ENCODE data around the gene S100P. TPM values are rescaled to one million over a fixed set of nuclear protein-coding genes. Genes with fewer than 3 reads are reported as not detected.

S100P gene
- total and polyA plus RNA-seq, 2 experiments from 2014 or later = 0.80 TPM; not detected in 1

DNA sequence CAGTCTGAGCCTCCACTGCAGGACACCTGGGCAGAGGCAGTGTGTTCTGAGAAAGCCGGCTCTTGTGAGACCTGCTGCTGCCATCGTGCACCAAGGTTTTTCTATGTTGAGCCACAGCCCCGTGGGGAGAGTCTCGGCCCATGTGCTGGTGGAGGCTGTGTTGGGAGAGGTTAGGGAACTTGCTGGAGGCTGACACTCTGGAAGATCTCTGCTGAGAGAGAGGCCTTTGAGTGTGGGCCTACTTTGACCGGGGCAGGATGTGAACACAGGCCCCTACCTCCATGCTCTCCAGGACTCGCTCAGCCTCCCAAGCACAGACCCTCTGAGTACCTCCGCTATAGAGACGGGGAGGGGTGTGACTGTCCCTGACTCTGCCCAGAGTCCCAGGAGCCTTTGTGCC lies 1.3 kb upstream of the S100P start:
- no peak overlapping the region; the same call in 1 of the 2 replicates for H3K27ac ChIP-seq
- no peak for DNase-seq

GRCh38 chr4:6692806-6693205 lies 872 bp upstream of the S100P start:
- DNase-seq = peak; percentile 61
- WGBS, 2 experiments (ENCODE audit: low coverage in 1 of 2, low lambda C conversion rate in 2 of 2, missing lambda C conversion rate in 2 of 2) = 35 to 38% methylated on average over 3 of the region's 3 CpGs
- Histone ChIP-seq H3K4me2 (ENCODE audit: unreplicated experiment) (no peak overlapping the region), H3K27ac (peak overlapping the region; percentile 27; the same call in 1 of the 2 replicates), H3K9me2 (ENCODE audit: insufficient read depth) (no peaks in the 10 kb centered on the region), H3F3A (ENCODE audit: insufficient read depth) (peaks cover 14% of the 10 kb centered on the region), H3K36me3 (ENCODE audit: low read depth) (no peaks in the 10 kb centered on the region), H3K9ac (peak overlapping the region; percentile 9; the same call in 1 of the 2 replicates), H2AFZ (0 out of 2 replicates have a peak overlapping the region, but pooled peaks have one; percentile 45), H4K20me1 (ENCODE audit: insufficient read depth) (no peaks in the 10 kb centered on the region), H3K4me3 (no peak overlapping the region), H3K9me3 (ENCODE audit: low read depth) (no peaks in the 10 kb centered on the region), H3K79me2 (ENCODE audit: insufficient read depth) (0 out of 2 replicates have a peak, but pooled peaks cover 8% of the 10 kb centered on the region), H3K27me3 (replicated peaks; ENCODE audit: insufficient read depth) (no peaks in the 10 kb centered on the region), H3K4me1 (ENCODE audit: insufficient read depth) (peaks cover 17% of the 10 kb centered on the region)
- TF ChIP-seq EZH2 (IDR thresholded peaks at IDR 0.05; ENCODE audit: insufficient read depth, poor library complexity, severe bottlenecking) (no peak), EZH2phosphoT487 (IDR thresholded peaks at IDR 0.05; ENCODE audit: insufficient read depth, low read depth) (no peak)
- in situ Hi-C loops (cut with MboI) = no loop called here

More for the DNA sequence above, 1.3 kb upstream of the S100P start:
- Histone ChIP-seq H3K9ac (no peak overlapping the region), H3K4me1 (ENCODE audit: insufficient read depth) (peaks cover 17% of the 10 kb centered on the region), H4K20me1 (ENCODE audit: insufficient read depth) (no peaks in the 10 kb centered on the region), H3K4me2 (ENCODE audit: unreplicated experiment) (no peak overlapping the region), H3K36me3 (ENCODE audit: low read depth) (no peaks in the 10 kb centered on the region), H3K4me3 (no peak overlapping the region), H3K79me2 (ENCODE audit: insufficient read depth) (0 out of 2 replicates have a peak, but pooled peaks cover 4% of the 10 kb centered on the region), H3K27me3 (replicated peaks; ENCODE audit: insufficient read depth) (no peaks in the 10 kb centered on the region), H3K9me3 (ENCODE audit: low read depth) (no peaks in the 10 kb centered on the region), H3F3A (ENCODE audit: insufficient read depth) (peaks cover 14% of the 10 kb centered on the region), H2AFZ (no peak overlapping the region), H3K9me2 (ENCODE audit: insufficient read depth) (no peaks in the 10 kb centered on the region)
- in situ Hi-C loops (cut with MboI) = no loop called here
- no peak for TF ChIP-seq EZH2phosphoT487 (IDR thresholded peaks at IDR 0.05; ENCODE audit: insufficient read depth, low read depth)
- TF ChIP-seq EZH2 (IDR thresholded peaks at IDR 0.05; ENCODE audit: insufficient read depth, poor library complexity, severe bottlenecking) = no peak
- WGBS, 2 experiments (ENCODE audit: low coverage in 1 of 2, low lambda C conversion rate in 2 of 2, missing lambda C conversion rate in 2 of 2) = 82% methylated on average over 8 of the region's 8 CpGs

DNA sequence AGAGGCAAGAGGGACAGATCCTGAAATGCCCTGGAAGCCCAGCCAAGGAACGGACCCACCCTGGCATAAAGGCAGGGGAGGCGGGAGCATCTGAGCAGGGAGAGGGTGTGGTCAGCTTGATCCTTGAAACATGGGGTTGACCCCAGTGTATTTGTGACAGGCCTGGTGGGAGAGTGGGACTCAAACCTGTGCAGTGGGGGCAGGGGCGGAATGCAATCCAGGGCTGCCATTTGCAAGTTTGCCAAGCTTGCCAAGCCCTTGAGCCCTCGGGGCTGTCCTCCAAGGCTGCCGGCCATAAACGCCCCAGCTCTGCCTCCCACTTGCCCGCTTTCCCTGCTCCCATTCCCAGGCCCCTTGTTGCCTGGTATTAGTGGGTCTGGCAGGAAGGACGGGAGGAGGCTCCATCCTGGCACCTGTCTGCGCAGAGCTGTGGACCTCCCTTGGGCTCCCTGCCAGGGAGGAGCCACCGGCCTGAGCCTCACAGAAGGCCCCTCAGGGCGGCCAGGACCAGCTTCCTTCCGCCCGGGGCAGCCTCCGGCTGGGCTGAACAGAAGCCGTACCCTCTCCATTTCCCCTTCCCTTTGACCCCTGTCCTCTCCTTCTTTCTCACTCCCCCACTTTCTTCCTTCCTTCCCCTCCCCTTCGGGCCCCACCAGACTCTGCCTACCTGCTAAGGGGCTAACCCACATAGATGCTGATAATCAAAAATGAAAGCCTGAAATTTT lies 661 bp downstream of the S100P start:
- no peak overlapping the region for H3K4me2 ChIP-seq (ENCODE audit: unreplicated experiment)
- H3K9ac ChIP-seq = no peak overlapping the region
- no peaks in the 10 kb centered on the region for H3K9me3 ChIP-seq (ENCODE audit: low read depth)
- no peak overlapping the region for H2AFZ ChIP-seq
- in situ Hi-C loops (cut with MboI) = no loop called here
- WGBS, 2 experiments (ENCODE audit: low coverage in 1 of 2, low lambda C conversion rate in 2 of 2, missing lambda C conversion rate in 2 of 2) = 85 to 93% methylated on average over 16 of the region's 16 CpGs
- 0 out of 2 replicates have a peak, but pooled peaks cover 14% of the 10 kb centered on the region for H3K79me2 ChIP-seq (ENCODE audit: insufficient read depth)
- H3K27ac ChIP-seq = no peak overlapping the region
- DNase-seq = no peak
- peaks cover 5% of the 10 kb centered on the region; the same call in 1 of the 2 replicates for H3F3A ChIP-seq (ENCODE audit: insufficient read depth)
- no peaks in the 10 kb centered on the region for H3K9me2 ChIP-seq (ENCODE audit: insufficient read depth)
- no peaks in the 10 kb centered on the region for H3K27me3 ChIP-seq (replicated peaks; ENCODE audit: insufficient read depth)
- H3K4me1 ChIP-seq (ENCODE audit: insufficient read depth) = 0 out of 2 replicates have a peak, but pooled peaks cover 7% of the 10 kb centered on the region
- no peak for TF ChIP-seq EZH2phosphoT487 (IDR thresholded peaks at IDR 0.05; ENCODE audit: insufficient read depth, low read depth)
- TF ChIP-seq EZH2 (IDR thresholded peaks at IDR 0.05; ENCODE audit: insufficient read depth, poor library complexity, severe bottlenecking) = no peak
- no peak overlapping the region for H3K4me3 ChIP-seq
- H3K36me3 ChIP-seq (ENCODE audit: low read depth) = no peaks in the 10 kb centered on the region
- no peaks in the 10 kb centered on the region for H4K20me1 ChIP-seq (ENCODE audit: insufficient read depth)

DNA sequence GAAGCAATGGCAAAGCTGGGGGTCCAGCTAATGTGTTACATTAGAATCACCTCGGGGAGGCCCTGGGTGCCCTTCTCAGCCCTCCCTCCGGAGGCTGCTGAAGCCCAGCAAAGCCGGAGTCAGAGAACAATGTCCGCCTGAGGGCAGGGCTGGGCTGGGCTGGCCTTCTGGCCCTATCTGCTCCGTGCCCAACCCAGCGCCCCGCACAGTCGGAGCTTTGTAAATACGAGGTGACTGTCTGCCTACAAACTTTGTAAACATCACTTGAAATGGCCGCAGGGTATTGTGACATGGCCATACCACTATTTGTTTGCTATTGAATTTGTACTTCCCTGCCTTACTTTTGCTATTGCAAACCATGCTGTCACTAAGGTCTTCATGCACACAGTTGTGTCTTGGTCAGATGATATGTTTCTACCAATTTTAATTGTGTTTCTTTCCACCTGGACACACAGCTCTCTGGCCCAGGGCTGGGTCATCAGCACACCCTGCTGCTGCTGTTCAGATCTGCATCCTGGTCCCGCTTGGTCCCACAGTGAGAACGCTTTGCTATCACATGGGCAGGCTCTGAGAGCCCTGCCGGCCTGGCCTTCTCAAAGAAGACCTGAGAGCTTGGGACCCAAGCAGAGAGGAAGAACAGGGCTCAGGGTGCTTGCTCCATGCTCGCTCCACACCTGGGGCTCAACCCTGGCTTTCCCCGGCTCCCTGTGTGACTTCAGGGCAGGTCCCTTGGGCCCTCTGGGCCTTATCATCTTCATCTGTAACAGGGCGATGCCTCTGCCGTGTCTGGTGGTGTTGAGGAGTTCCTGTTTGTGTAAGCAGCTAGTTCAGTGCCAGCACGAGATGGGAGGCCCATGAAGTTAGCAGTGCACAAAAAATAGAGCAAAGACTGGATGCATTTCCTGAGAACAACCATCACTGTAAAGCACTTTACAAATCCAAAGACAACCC lies 2.3 kb downstream of the S100P start:
- 86 to 89% methylated on average over 18 of the region's 18 CpGs for WGBS, 2 experiments (ENCODE audit: low coverage in 1 of 2, low lambda C conversion rate in 2 of 2, missing lambda C conversion rate in 2 of 2)
- no peak overlapping the region for H3K27ac ChIP-seq
- H3K9ac ChIP-seq = no peak overlapping the region
- H3K27me3 ChIP-seq (replicated peaks; ENCODE audit: insufficient read depth) = no peaks in the 10 kb centered on the region
- H3K9me3 ChIP-seq (ENCODE audit: low read depth) = no peaks in the 10 kb centered on the region
- no peaks in the 10 kb centered on the region for H4K20me1 ChIP-seq (ENCODE audit: insufficient read depth)
- 0 out of 2 replicates have a peak, but pooled peaks cover 7% of the 10 kb centered on the region for H3K4me1 ChIP-seq (ENCODE audit: insufficient read depth)
- in situ Hi-C loops (cut with MboI) = no loop called here
- no peaks in the 10 kb centered on the region for H3K9me2 ChIP-seq (ENCODE audit: insufficient read depth)
- H3K36me3 ChIP-seq (ENCODE audit: low read depth) = peaks cover 5% of the 10 kb centered on the region; the same call in 1 of the 2 replicates
- no peak for TF ChIP-seq EZH2phosphoT487 (IDR thresholded peaks at IDR 0.05; ENCODE audit: insufficient read depth, low read depth)
- TF ChIP-seq EZH2 (IDR thresholded peaks at IDR 0.05; ENCODE audit: insufficient read depth, poor library complexity, severe bottlenecking) = no peak
- H3K4me2 ChIP-seq (ENCODE audit: unreplicated experiment) = no peak overlapping the region
- no peak for DNase-seq
- H3K79me2 ChIP-seq (ENCODE audit: insufficient read depth) = 0 out of 2 replicates have a peak, but pooled peaks cover 14% of the 10 kb centered on the region
- no peak overlapping the region for H3K4me3 ChIP-seq
- H3F3A ChIP-seq (ENCODE audit: insufficient read depth) = peaks cover 5% of the 10 kb centered on the region; the same call in 1 of the 2 replicates
- H2AFZ ChIP-seq = no peak overlapping the region

Data from GM23248 (cell line).